IMR-90 (cell line): ENCODE results near the gene PHLPP2. TPM values are rescaled to one million over a fixed set of nuclear protein-coding genes. Genes with fewer than 3 reads are reported as not detected.

Source experiments
- ATAC-seq: fragments of 200-7000 bp; cut with Tn5 transposase; 2 replicates; pipeline ENCODE4 v1.9.1; 2020; ENCODE audit warnings: low read depth, mild to moderate bottlenecking, moderate library complexity
- BruUV-seq: library from RNA; stranded (reverse); fragments of 400-500 nt; replicated peaks from 2 replicates; lab custom pipeline; 2021; lab: Mats Ljungman, UMichigan
- CTCF ChIA-PET: fragments of 300-600 bp; formaldehyde crosslinking; extraction: SDS; loops from one replicate; lab custom pipeline; 2021; ENCODE audit warnings: antibody characterized with exemption; lab: Yijun Ruan, JAX
- POLR2A ChIA-PET: fragments of 300-600 bp; sonication (Branson Sonifier 250); formaldehyde crosslinking; loops from one replicate; lab custom pipeline; 2022; ENCODE audit warnings: antibody characterized with exemption; ENCODE audit not compliant: unreplicated experiment; lab: Charles Lee
- DNase-seq: peaks from one replicate; pipeline ENCODE4 v3.0.0; 2013
- H2AFZ ChIP-seq: replicated peaks from 2 replicates; pipeline ENCODE3; 2013; ENCODE audit warnings: low read length, mild to moderate bottlenecking; ENCODE audit not compliant: poor library complexity
- H2AK5ac ChIP-seq: 2 replicates; pipeline ENCODE4 v1.6.1; 2013; ENCODE audit warnings: low read depth, low read length, inconsistent platforms
- H2AK9ac ChIP-seq: replicated peaks from 2 replicates; pipeline ENCODE3; 2013; ENCODE audit warnings: mild to moderate bottlenecking, low read depth, low read length, moderate library complexity; ENCODE audit not compliant: poor library complexity
- H2BK120ac ChIP-seq: 2 replicates; pipeline ENCODE4 v1.6.1; 2013; ENCODE audit warnings: low read depth, low read length, inconsistent platforms
- H2BK15ac ChIP-seq: 3 replicates; pipeline ENCODE4 v1.6.1; 2013; ENCODE audit warnings: low read depth, low read length, inconsistent platforms
- H2BK20ac ChIP-seq: 2 replicates; pipeline ENCODE4 v1.6.1; 2013; ENCODE audit warnings: low read depth, mild to moderate bottlenecking, inconsistent platforms, low read length, moderate library complexity
- H2BK5ac ChIP-seq: 2 replicates; pipeline ENCODE4 v1.6.1; 2013; ENCODE audit warnings: mild to moderate bottlenecking, low read depth, low read length, inconsistent platforms; ENCODE audit not compliant: poor library complexity, severe bottlenecking
- H3K14ac ChIP-seq: replicated peaks from 2 replicates; pipeline ENCODE4 v1.6.1; 2013; ENCODE audit warnings: low read depth, low read length, inconsistent platforms
- H3K18ac ChIP-seq: 2 replicates; pipeline ENCODE4 v1.6.1; 2013; ENCODE audit warnings: low read depth, low read length, control low read depth
- H3K23ac ChIP-seq: 2 replicates; pipeline ENCODE4 v1.6.1; 2013; ENCODE audit warnings: low read depth, low read length, inconsistent platforms
- H3K27ac ChIP-seq: 2 replicates; pipeline ENCODE4 v1.5.1; 2013; ENCODE audit warnings: mild to moderate bottlenecking, control low read depth, low read length; ENCODE audit not compliant: insufficient read depth
- H3K27me3 ChIP-seq: 2 replicates; pipeline ENCODE4 v1.6.1; 2013; ENCODE audit warnings: low read length; ENCODE audit not compliant: control insufficient read depth, insufficient read depth
- H3K36me3 ChIP-seq: 2 replicates; pipeline ENCODE4 v1.6.1; 2013; ENCODE audit warnings: low read length, mixed read lengths; ENCODE audit not compliant: control insufficient read depth, insufficient read depth
- H3K4ac ChIP-seq: 2 replicates; pipeline ENCODE4 v1.6.1; 2013; ENCODE audit warnings: low read depth, low read length, inconsistent platforms
- H3K4me1 ChIP-seq: 2 replicates; pipeline ENCODE4 v1.6.1; 2013; ENCODE audit warnings: low read length, mixed read lengths; ENCODE audit not compliant: control insufficient read depth, insufficient read depth
- H3K4me2 ChIP-seq: 2 replicates; pipeline ENCODE4 v1.6.1; 2013; ENCODE audit warnings: low read depth, mild to moderate bottlenecking, control low read depth, low read length, moderate library complexity
- H3K4me3 ChIP-seq: 2 replicates; pipeline ENCODE4 v1.5.1; 2013; ENCODE audit warnings: low read depth, mild to moderate bottlenecking, control low read depth, low read length, moderate library complexity; ENCODE audit not compliant: insufficient read depth
- H3K56ac ChIP-seq: 2 replicates; pipeline ENCODE4 v1.6.1; 2013; ENCODE audit warnings: low read length, inconsistent platforms; ENCODE audit not compliant: insufficient read depth; ENCODE audit errors: extremely low read depth
- H3K79me1 ChIP-seq, 2 experiments: 2 replicates each; pipeline ENCODE4 v1.6.1; 2013; ENCODE audit warnings: low read length in 2 of 2, inconsistent platforms in 1 of 2, low read depth in 1 of 2
- H3K9ac ChIP-seq: 2 replicates; pipeline ENCODE4 v1.6.1; 2013; ENCODE audit warnings: low read depth, low read length, control low read depth
- H3K9me1 ChIP-seq: 2 replicates; pipeline ENCODE4 v1.6.1; 2013; ENCODE audit warnings: low read length, inconsistent platforms; ENCODE audit not compliant: insufficient read depth
- H3K9me3 ChIP-seq: 2 replicates; pipeline ENCODE4 v1.6.1; 2013; ENCODE audit warnings: low read length; ENCODE audit not compliant: control insufficient read depth, insufficient read depth
- H4K20me1 ChIP-seq: 2 replicates; pipeline ENCODE4 v1.6.1; 2013; ENCODE audit warnings: low read length, inconsistent platforms; ENCODE audit not compliant: insufficient read depth
- H4K5ac ChIP-seq: 2 replicates; pipeline ENCODE4 v1.6.1; 2013; ENCODE audit warnings: mild to moderate bottlenecking, low read depth, low read length, control low read depth
- H4K8ac ChIP-seq, 2 experiments: 2 replicates each; pipeline ENCODE4 v1.6.1; 2013; ENCODE audit warnings: low read depth in 2 of 2, low read length in 2 of 2, control low read depth in 1 of 2, inconsistent platforms in 1 of 2
- H4K91ac ChIP-seq: 2 replicates; pipeline ENCODE4 v1.6.1; 2013; ENCODE audit warnings: low read depth, low read length, inconsistent platforms; ENCODE audit not compliant: insufficient read depth
- BHLHE40 ChIP-seq: fragments of 150-350 bp; IDR thresholded peaks from 2 replicates; pipeline ENCODE4 v1.6.1; 2016; ENCODE audit warnings: mild to moderate bottlenecking, low read depth, low read length
- CEBPB ChIP-seq: IDR thresholded peaks from 2 replicates; pipeline ENCODE4 v1.6.1; 2012; ENCODE audit warnings: low read depth, low read length, improper control_type of control experiment
- CHD1 ChIP-seq: IDR thresholded peaks from 2 replicates; pipeline ENCODE4 v1.6.1; 2012; ENCODE audit warnings: low read depth, low read length, improper control_type of control experiment
- FOS ChIP-seq: fragments of 150-350 bp; IDR thresholded peaks from 2 replicates; pipeline ENCODE4 v1.6.1; 2016; ENCODE audit warnings: low read depth, low read length
- MAFK ChIP-seq: IDR thresholded peaks from 2 replicates; pipeline ENCODE4 v1.6.1; 2012; ENCODE audit warnings: low read depth, low read length, improper control_type of control experiment
- MAZ ChIP-seq: IDR thresholded peaks from 2 replicates; pipeline ENCODE4 v1.6.1; 2012; ENCODE audit warnings: low read depth, mild to moderate bottlenecking, low read length, improper control_type of control experiment, moderate library complexity, borderline replicate concordance
- MXI1 ChIP-seq: IDR thresholded peaks from 2 replicates; pipeline ENCODE4 v1.6.1; 2012; ENCODE audit warnings: low read depth, mild to moderate bottlenecking, low read length, moderate library complexity, borderline replicate concordance
- NFE2L2 ChIP-seq: fragments of 150-350 bp; IDR thresholded peaks from 2 replicates; pipeline ENCODE4 v1.6.1; 2016; ENCODE audit warnings: low read depth, mild to moderate bottlenecking, low read length
- POLR2A ChIP-seq: IDR thresholded peaks from 2 replicates; pipeline ENCODE4 v1.6.1; 2012; ENCODE audit warnings: mild to moderate bottlenecking, low read depth, low read length
- RAD21 ChIP-seq: IDR thresholded peaks from 2 replicates; pipeline ENCODE4 v1.6.1; 2012; ENCODE audit warnings: low read length, improper control_type of control experiment
- RCOR1 ChIP-seq: IDR thresholded peaks from 2 replicates; pipeline ENCODE4 v1.6.1; 2012; ENCODE audit warnings: mild to moderate bottlenecking, low read length, improper control_type of control experiment; ENCODE audit not compliant: insufficient replicate concordance
- RFX5 ChIP-seq: IDR thresholded peaks from 2 replicates; pipeline ENCODE4 v1.8.0; 2012; ENCODE audit warnings: low read depth, mild to moderate bottlenecking, low read length, moderate library complexity
- WGBS, 2 experiments: methylation state at CpG; one replicate each; pipeline versions ENCODE4 v1.1.5 to v1.1.7; 2013; ENCODE audit warnings: missing lambda C conversion rate in 2 of 2; ENCODE audit not compliant: insufficient read length in 1 of 2; ENCODE audit errors: extremely low coverage in 2 of 2; 5-methylcytosine and 5-hydroxymethylcytosine counted together
- dilution Hi-C: fragments of 300-500 bp; cut with HindIII; formaldehyde crosslinking; loops from one replicate; pipeline ENCODE4 v1.14.3; 2018; ENCODE audit warnings: low sequenced_read_pairs; ENCODE audit not compliant: unreplicated experiment
- in situ Hi-C: fragments of 300-500 bp; cut with MboI; formaldehyde crosslinking; loops from 3 replicates; pipeline ENCODE4 v1.14.3; 2019; ENCODE audit warnings: low sequenced_read_pairs, inconsistent platforms, mixed read lengths
- intact Hi-C: fragments of 100-400 bp; cut with micrococcal nuclease; formaldehyde crosslinking; loops from 2 replicates; pipeline ENCODE4 v1.10.0; 2022
- polyA plus RNA-seq, 3 experiments: library from polyadenylated mRNA; depleted of rRNA; stranded (reverse); fragments of >200 nt; gene quantifications; 2 replicates each; pipeline ENCODE4 v1.2.3, GENCODE V29; 2012; ENCODE audit warnings: low replicate concordance in 1 of 3
- total RNA-seq: library from RNA; depleted of rRNA; stranded (reverse); fragments of >200 nt; gene quantifications from 2 replicates; pipeline ENCODE4 v1.2.3, GENCODE V29; 2012
- TF ChIP-seq, protein P1 (sequence below): fragments of 150-350 bp; IDR thresholded peaks from 2 replicates; pipeline ENCODE4 v1.6.1; 2016; ENCODE audit warnings: low read depth, mild to moderate bottlenecking, low read length, moderate library complexity, borderline replicate concordance
- TF ChIP-seq, protein P2 (sequence below): conservative IDR thresholded peaks from 2 replicates; pipeline ENCODE4 v1.5.1; 2012; ENCODE audit warnings: mild to moderate bottlenecking, low read depth, low read length, improper control_type of control experiment
- TF ChIP-seq, protein P3 (sequence below): fragments of 150-350 bp; IDR thresholded peaks from 2 replicates; pipeline ENCODE4 v1.6.1; 2017; ENCODE audit warnings: mild to moderate bottlenecking, antibody characterized with exemption, low read length, low read depth

The PHLPP2 gene
- total and polyA plus RNA-seq, 2 of the 4 experiments (the other 2 are of a cell fraction): 6.8 to 10.2 TPM

DNA sequence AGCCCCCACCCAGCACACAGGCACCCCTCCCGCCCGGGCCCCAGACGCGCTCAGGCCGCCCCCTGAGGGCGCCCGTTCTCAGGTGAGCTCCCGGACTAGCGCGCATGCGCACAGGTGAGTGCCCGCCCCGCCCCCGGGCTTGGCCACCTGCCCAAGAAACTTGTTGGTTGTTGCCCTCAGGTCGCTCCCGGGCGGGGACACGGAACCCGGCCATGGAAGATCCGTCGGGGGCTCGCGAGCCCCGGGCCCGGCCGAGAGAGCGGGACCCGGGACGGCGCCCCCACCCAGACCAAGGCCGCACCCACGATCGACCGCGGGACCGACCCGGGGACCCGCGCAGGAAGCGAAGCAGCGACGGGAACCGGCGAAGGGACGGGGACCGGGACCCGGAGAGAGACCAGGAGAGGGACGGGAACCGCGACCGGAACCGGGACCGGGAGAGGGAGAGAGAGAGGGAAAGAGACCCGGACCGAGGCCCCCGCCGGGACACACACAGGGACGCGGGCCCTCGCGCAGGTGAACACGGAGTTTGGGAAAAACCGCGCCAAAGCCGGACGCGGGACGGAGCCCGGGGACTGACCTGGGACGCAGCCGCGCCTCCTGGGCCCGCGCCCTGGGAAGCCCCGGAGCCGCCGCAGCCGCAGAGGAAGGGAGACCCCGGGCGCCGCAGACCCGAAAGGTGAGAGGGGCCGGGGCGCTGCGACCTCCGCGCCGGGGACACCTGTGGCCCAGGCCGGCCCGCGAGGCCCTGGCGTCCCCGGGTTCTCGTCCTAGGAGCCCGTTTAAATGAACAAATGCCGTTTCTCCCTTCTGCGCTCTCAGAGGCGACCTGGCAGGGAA lies 98.3 kb downstream of the PHLPP2 start, which contains the start of gene MARVELD3:
TSS of gene MARVELD3 (plus strand) at position 167 of the 840 bp plus-strand sequence. CDS start at position 213, 46 bp downstream.
- peak within 1 kb of the TSS; percentile 52; the same call in 1 of the 2 replicates for H3K4me2 ChIP-seq
- dilution Hi-C loops: no loop called here
- ATAC-seq (peak; percentile 38), DNase-seq (no peak)
- no peak within 1 kb of the TSS for H3K18ac ChIP-seq
- H4K5ac ChIP-seq: no peak within 1 kb of the TSS
- peak within 1 kb of the TSS; percentile 40 for H2AFZ ChIP-seq
- no peak within 1 kb of the TSS for H4K91ac ChIP-seq
- no peak within 1 kb of the TSS for H2BK5ac ChIP-seq
- H3K27ac ChIP-seq: no peak within 1 kb of the TSS
- peaks cover 3% of the 10 kb centered on the region; the same call in 1 of the 2 replicates for H3K9me3 ChIP-seq
- WGBS, 2 experiments: 2% methylated on average over 31 of the region's 98 CpGs; no CpG with 5 or more reads in 1 of the 2 experiments
- no peak within 1 kb of the TSS for H3K4ac ChIP-seq
- no peak within 1 kb of the TSS for H3K14ac ChIP-seq
- no peaks in the 10 kb centered on the region for H3K36me3 ChIP-seq
- H2BK20ac ChIP-seq: no peak within 1 kb of the TSS
- no peaks in the 10 kb centered on the region for H3K9me1 ChIP-seq
- no peak within 1 kb of the TSS for H4K8ac ChIP-seq
- no peak within 1 kb of the TSS for H3K56ac ChIP-seq
- no peak within 1 kb of the TSS for H3K23ac ChIP-seq
- H3K79me1 ChIP-seq: no peaks in the 10 kb centered on the region
- peak within 1 kb of the TSS; percentile 15 for H3K4me3 ChIP-seq
- POLR2A ChIA-PET: no interaction called here
- intact Hi-C loops: no loop called here
- H2AK9ac ChIP-seq: no peak within 1 kb of the TSS
- H2BK15ac ChIP-seq: no peak within 1 kb of the TSS
- H4K20me1 ChIP-seq: no peaks in the 10 kb centered on the region
- in situ Hi-C loops: no loop called here
- BruUV-seq: no TSS peak
- no peak within 1 kb of the TSS for H2AK5ac ChIP-seq
- peaks cover 38% of the 10 kb centered on the region for H3K27me3 ChIP-seq
- no peak within 1 kb of the TSS for H3K9ac ChIP-seq
- CTCF ChIA-PET: no interaction called here
- peaks cover 3% of the 10 kb centered on the region; the same call in 1 of the 2 replicates for H3K4me1 ChIP-seq
- no peak within 1 kb of the TSS for H2BK120ac ChIP-seq
- TF ChIP-seq CEBPB (no peak), FOS (no peak), MXI1 (no peak), MAFK (no peak), BHLHE40 (no peak), RCOR1 (no peak), CHD1 (no peak), NFE2L2 (no peak), RAD21 (no peak), RFX5 (no peak), POLR2A (no peak), MAZ (no peak)
- TF ChIP-seq, protein P1, sequence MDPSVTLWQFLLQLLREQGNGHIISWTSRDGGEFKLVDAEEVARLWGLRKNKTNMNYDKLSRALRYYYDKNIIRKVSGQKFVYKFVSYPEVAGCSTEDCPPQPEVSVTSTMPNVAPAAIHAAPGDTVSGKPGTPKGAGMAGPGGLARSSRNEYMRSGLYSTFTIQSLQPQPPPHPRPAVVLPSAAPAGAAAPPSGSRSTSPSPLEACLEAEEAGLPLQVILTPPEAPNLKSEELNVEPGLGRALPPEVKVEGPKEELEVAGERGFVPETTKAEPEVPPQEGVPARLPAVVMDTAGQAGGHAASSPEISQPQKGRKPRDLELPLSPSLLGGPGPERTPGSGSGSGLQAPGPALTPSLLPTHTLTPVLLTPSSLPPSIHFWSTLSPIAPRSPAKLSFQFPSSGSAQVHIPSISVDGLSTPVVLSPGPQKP: no peak
- TF ChIP-seq, protein P2, sequence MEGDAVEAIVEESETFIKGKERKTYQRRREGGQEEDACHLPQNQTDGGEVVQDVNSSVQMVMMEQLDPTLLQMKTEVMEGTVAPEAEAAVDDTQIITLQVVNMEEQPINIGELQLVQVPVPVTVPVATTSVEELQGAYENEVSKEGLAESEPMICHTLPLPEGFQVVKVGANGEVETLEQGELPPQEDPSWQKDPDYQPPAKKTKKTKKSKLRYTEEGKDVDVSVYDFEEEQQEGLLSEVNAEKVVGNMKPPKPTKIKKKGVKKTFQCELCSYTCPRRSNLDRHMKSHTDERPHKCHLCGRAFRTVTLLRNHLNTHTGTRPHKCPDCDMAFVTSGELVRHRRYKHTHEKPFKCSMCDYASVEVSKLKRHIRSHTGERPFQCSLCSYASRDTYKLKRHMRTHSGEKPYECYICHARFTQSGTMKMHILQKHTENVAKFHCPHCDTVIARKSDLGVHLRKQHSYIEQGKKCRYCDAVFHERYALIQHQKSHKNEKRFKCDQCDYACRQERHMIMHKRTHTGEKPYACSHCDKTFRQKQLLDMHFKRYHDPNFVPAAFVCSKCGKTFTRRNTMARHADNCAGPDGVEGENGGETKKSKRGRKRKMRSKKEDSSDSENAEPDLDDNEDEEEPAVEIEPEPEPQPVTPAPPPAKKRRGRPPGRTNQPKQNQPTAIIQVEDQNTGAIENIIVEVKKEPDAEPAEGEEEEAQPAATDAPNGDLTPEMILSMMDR: no peak
- TF ChIP-seq, protein P3, sequence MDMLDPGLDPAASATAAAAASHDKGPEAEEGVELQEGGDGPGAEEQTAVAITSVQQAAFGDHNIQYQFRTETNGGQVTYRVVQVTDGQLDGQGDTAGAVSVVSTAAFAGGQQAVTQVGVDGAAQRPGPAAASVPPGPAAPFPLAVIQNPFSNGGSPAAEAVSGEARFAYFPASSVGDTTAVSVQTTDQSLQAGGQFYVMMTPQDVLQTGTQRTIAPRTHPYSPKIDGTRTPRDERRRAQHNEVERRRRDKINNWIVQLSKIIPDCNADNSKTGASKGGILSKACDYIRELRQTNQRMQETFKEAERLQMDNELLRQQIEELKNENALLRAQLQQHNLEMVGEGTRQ: no peak
